OCI-LY7 (cell line): ENCODE measurements around the gene ARL9. TPM values are rescaled to one million over a fixed set of nuclear protein-coding genes. Genes with fewer than 3 reads are reported as not detected.
A peak's percentile ranks its signal among the peaks of the same experiment; 100 is the strongest.
"Not testable (repeated sequence)": the region's sequence is repeated elsewhere in the genome, so short reads cannot be mapped to it uniquely, and the experiment has no call there.

Source experiments
- BruUV-seq: library from RNA; stranded (reverse); fragments of 400-500 nt; replicated peaks from 2 replicates; lab custom pipeline; 2021; lab: Mats Ljungman, UMichigan
- CTCF ChIA-PET: fragments of 300-600 bp; sonication (Branson Sonifier 250); formaldehyde crosslinking; loops from one replicate; lab custom pipeline; 2022; ENCODE audit warnings: antibody characterized with exemption; ENCODE audit not compliant: unreplicated experiment; lab: Charles Lee
- POLR2A ChIA-PET: fragments of 300-600 bp; sonication (Branson Sonifier 250); formaldehyde crosslinking; loops from one replicate; lab custom pipeline; 2022; ENCODE audit warnings: antibody characterized with exemption; lab: Charles Lee
- DNase-seq: peaks from one replicate; pipeline ENCODE4 v3.0.0-alpha.2; 2015; ENCODE audit warnings: low spot score
- H2AFZ ChIP-seq: fragments of 200-600 bp; sonication (generic), shearing (Covaris generic); 2 replicates; pipeline ENCODE4 v1.6.1; 2014; ENCODE audit warnings: mild to moderate bottlenecking, antibody characterized with exemption, low read length, moderate library complexity
- H3K27ac ChIP-seq: fragments of 200-600 bp; sonication (generic); 2 replicates; pipeline ENCODE4 v1.5.1; 2014; ENCODE audit warnings: mixed run types, low read depth, mild to moderate bottlenecking, moderate library complexity, low read length, inconsistent platforms; ENCODE audit not compliant: poor library complexity, severe bottlenecking
- H3K36me3 ChIP-seq: fragments of 200-600 bp; sonication (generic); 2 replicates; pipeline ENCODE4 v1.6.1; 2014; ENCODE audit warnings: mild to moderate bottlenecking, antibody characterized with exemption, low read length, moderate library complexity, mixed read lengths; ENCODE audit not compliant: insufficient read depth
- H3K4me1 ChIP-seq: fragments of 200-600 bp; sonication (generic); 2 replicates; pipeline ENCODE4 v1.5.1; 2014; ENCODE audit warnings: mild to moderate bottlenecking, low read length; ENCODE audit not compliant: insufficient read depth, poor library complexity, severe bottlenecking
- H3K4me2 ChIP-seq: fragments of 200-600 bp; sonication (generic); 2 replicates; pipeline ENCODE4 v1.6.1; 2014; ENCODE audit warnings: mild to moderate bottlenecking, low read length
- H3K4me3 ChIP-seq: fragments of 200-600 bp; sonication (generic); 2 replicates; pipeline ENCODE4 v1.5.1; 2014; ENCODE audit warnings: mild to moderate bottlenecking, low read depth, low read length; ENCODE audit not compliant: poor library complexity, severe bottlenecking
- H3K79me2 ChIP-seq: fragments of 200-600 bp; sonication (generic); 2 replicates; pipeline ENCODE4 v1.6.1; 2016; ENCODE audit warnings: low read depth, mild to moderate bottlenecking, low read length, moderate library complexity, mixed read lengths; ENCODE audit not compliant: insufficient read depth
- H3K9me2 ChIP-seq: fragments of 200-600 bp; sonication (generic); 2 replicates; pipeline ENCODE4 v1.6.1; 2016; ENCODE audit warnings: mild to moderate bottlenecking, low read length, mixed read lengths; ENCODE audit not compliant: insufficient read depth
- H3K9me3 ChIP-seq: fragments of 200-600 bp; sonication (generic); 2 replicates; pipeline ENCODE4 v1.6.1; 2014; ENCODE audit warnings: mild to moderate bottlenecking, mixed run types, low read length, mixed read lengths
- H4K20me1 ChIP-seq: fragments of 200-600 bp; sonication (generic); 2 replicates; pipeline ENCODE4 v1.6.1; 2014; ENCODE audit warnings: mild to moderate bottlenecking, antibody characterized with exemption, low read length, moderate library complexity, mixed read lengths; ENCODE audit not compliant: insufficient read depth
- EZH2phosphoT487 ChIP-seq: fragments of 200-600 bp; sonication (generic); IDR thresholded peaks from 2 replicates; pipeline ENCODE4 v1.6.1; 2018; ENCODE audit warnings: low read depth, borderline replicate concordance, mild to moderate bottlenecking, mixed run types, antibody characterized with exemption, low read length, moderate library complexity, mixed read lengths
- intact Hi-C: fragments of 100-400 bp; cut with micrococcal nuclease; formaldehyde crosslinking; loops from one replicate; pipeline ENCODE4 v1.10.0; 2022; ENCODE audit not compliant: unreplicated experiment
- total RNA-seq, 2 experiments: library from RNA; depleted of rRNA in 1 of 2; stranded (reverse); fragments of >200 nt in 1 of 2; shearing (Covaris generic) in 1 of 2; gene quantifications; 2 replicates each; pipeline ENCODE4 v1.2.3, GENCODE V29; 2014 to 2022
- TF ChIP-seq, protein P1 (sequence below): fragments of 200-600 bp; sonication (generic); conservative IDR thresholded peaks from 2 replicates; pipeline ENCODE4 v1.5.1; 2014; ENCODE audit warnings: mild to moderate bottlenecking, antibody characterized with exemption, low read length, moderate library complexity, mixed read lengths

Gene ARL9
- total RNA-seq, 2 experiments from 2014 or later: 0.32 to 0.76 TPM

DNA sequence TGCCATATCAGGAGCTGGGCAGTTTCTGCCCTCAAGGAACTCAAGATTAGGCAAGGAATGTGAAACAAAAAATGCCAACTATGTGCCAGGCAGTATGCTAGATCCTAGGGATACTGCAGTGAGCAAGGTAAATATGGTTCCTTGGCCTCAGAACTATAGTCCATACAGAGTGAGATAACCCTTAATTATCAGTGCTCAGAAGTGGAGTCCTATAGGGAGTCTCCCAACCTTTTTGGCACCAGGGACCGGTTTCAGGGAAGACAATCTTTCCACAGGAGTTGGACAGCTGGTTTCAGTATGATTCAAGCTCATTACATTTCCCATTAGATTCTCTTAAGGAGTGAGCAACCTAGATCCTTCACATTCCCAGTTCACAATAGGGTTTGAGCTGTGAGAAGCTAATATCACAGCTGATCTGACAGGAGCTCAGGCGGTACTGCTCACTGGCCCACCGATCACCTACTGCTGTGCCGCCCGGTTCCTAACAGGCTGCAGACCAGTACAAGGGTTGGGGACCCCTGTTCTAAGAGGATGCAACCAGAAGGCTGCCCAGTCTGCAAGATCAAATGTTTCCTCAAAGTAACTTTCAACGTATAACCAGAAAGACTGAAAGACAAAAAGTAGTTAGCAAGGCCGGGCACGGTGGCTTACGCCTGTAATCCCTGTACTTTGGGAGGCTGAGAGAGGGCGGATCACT is 39.8 kb upstream of the ARL9 start:
- BruUV-seq: no TSS peak
- peak overlapping the region; percentile 83 for H3K27ac ChIP-seq
- H2AFZ ChIP-seq: no peak overlapping the region
- peaks cover 50% of the 10 kb centered on the region for H3K36me3 ChIP-seq
- no peak for DNase-seq
- ChIA-PET CTCF (no interaction called here), POLR2A (interaction anchor here (0.7 to 1.7 kb wide), 11 partner anchors 8 to 512 kb away, joined by 3 to 9 read pairs (median 4); partner anchors contain the start of genes AASDH and NOA1)
- H3K4me3 ChIP-seq: peak overlapping the region; percentile 99
- peaks cover 20% of the 10 kb centered on the region; the same call in 1 of the 2 replicates for H4K20me1 ChIP-seq
- H3K9me2 ChIP-seq: no peaks in the 10 kb centered on the region
- TF ChIP-seq EZH2phosphoT487: no peak
- TF ChIP-seq, protein P1, sequence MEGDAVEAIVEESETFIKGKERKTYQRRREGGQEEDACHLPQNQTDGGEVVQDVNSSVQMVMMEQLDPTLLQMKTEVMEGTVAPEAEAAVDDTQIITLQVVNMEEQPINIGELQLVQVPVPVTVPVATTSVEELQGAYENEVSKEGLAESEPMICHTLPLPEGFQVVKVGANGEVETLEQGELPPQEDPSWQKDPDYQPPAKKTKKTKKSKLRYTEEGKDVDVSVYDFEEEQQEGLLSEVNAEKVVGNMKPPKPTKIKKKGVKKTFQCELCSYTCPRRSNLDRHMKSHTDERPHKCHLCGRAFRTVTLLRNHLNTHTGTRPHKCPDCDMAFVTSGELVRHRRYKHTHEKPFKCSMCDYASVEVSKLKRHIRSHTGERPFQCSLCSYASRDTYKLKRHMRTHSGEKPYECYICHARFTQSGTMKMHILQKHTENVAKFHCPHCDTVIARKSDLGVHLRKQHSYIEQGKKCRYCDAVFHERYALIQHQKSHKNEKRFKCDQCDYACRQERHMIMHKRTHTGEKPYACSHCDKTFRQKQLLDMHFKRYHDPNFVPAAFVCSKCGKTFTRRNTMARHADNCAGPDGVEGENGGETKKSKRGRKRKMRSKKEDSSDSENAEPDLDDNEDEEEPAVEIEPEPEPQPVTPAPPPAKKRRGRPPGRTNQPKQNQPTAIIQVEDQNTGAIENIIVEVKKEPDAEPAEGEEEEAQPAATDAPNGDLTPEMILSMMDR: no peak
- H3K4me2 ChIP-seq: peak overlapping the region; percentile 94
- no peaks in the 10 kb centered on the region for H3K9me3 ChIP-seq
- intact Hi-C loops: loop anchor here (2.0 kb wide), 1 partner anchor 513 kb away; the partner anchor contains the start of gene POLR2B
- peaks cover 68% of the 10 kb centered on the region for H3K79me2 ChIP-seq
- H3K4me1 ChIP-seq: peaks cover 36% of the 10 kb centered on the region

DNA sequence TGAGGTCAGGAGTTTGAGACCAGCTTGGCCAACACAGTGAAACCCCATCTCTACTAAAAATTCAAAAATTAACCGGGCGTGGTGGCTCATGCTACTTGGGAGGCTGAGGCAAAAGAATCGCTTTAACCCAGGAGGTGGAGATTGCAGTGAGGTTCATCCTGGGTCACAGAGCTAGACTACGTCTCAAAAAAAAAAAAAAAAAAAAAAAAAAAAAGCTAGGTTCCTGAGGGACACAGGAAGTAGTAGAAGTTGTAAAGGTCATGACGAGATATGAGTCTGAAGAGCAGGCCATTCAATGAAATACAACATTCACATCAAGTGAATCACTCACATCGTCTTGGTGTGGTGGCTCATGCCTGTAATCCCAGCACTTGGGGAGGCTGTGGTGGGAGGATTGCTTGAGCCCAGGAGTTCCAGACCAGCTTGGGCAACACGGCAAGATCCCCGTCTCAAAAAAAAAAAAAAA is 39.3 kb upstream of the ARL9 start:
- peak; percentile 37 for DNase-seq
- Histone ChIP-seq H3K4me1 (peaks cover 36% of the 10 kb centered on the region), H4K20me1 (peaks cover 20% of the 10 kb centered on the region; the same call in 1 of the 2 replicates), H3K4me2 (peak overlapping the region; percentile 94), H3K79me2 (peaks cover 74% of the 10 kb centered on the region), H3K36me3 (peaks cover 50% of the 10 kb centered on the region), H3K27ac (peak overlapping the region; percentile 83), H3K4me3 (peak overlapping the region; percentile 99)
- H3K9me3 ChIP-seq, CTCF ChIA-PET, H2AFZ ChIP-seq, BruUV-seq, H3K9me2 ChIP-seq: not testable (repeated sequence)
- intact Hi-C loops: loop anchor here (2.0 kb wide), 1 partner anchor 512 kb away; the partner anchor contains the start of gene POLR2B
- POLR2A ChIA-PET: interaction anchor here (0.7 to 1.7 kb wide), 12 partner anchors 8 to 511 kb away, joined by 3 to 9 read pairs (median 4); partner anchors contain the start of genes AASDH, NOA1, PAICS and PPAT

GRCh38 chr4:56466910-56467283 is 38.7 kb upstream of the ARL9 start:
- H3K27ac ChIP-seq: peak overlapping the region; percentile 83
- H3K4me1 ChIP-seq: peaks cover 36% of the 10 kb centered on the region
- POLR2A ChIA-PET: interaction anchor here (0.7 to 1.7 kb wide), 11 partner anchors 9 to 511 kb away, joined by 3 to 9 read pairs (median 4); partner anchors contain the start of genes AASDH, NOA1, PAICS and PPAT
- BruUV-seq: TSS peak; percentile 77
- no peak for DNase-seq
- peak overlapping the region; percentile 81 for H2AFZ ChIP-seq
- peak overlapping the region; percentile 94 for H3K4me2 ChIP-seq
- peaks cover 80% of the 10 kb centered on the region for H3K79me2 ChIP-seq
- H3K4me3 ChIP-seq: peak overlapping the region; percentile 99
- H4K20me1 ChIP-seq: peaks cover 20% of the 10 kb centered on the region; the same call in 1 of the 2 replicates
- TF ChIP-seq EZH2phosphoT487: no peak
- H3K9me2 ChIP-seq: no peaks in the 10 kb centered on the region
- CTCF ChIA-PET: no interaction called here
- intact Hi-C loops: loop anchor here (1.0 to 2.0 kb wide), 2 partner anchors 31 to 512 kb away; partner anchors contain the start of genes PAICS and POLR2B
- no peaks in the 10 kb centered on the region for H3K9me3 ChIP-seq
- H3K36me3 ChIP-seq: peaks cover 50% of the 10 kb centered on the region
